Measurements from ENCODE around the gene TNRC6C.

The TNRC6C gene

DNA sequence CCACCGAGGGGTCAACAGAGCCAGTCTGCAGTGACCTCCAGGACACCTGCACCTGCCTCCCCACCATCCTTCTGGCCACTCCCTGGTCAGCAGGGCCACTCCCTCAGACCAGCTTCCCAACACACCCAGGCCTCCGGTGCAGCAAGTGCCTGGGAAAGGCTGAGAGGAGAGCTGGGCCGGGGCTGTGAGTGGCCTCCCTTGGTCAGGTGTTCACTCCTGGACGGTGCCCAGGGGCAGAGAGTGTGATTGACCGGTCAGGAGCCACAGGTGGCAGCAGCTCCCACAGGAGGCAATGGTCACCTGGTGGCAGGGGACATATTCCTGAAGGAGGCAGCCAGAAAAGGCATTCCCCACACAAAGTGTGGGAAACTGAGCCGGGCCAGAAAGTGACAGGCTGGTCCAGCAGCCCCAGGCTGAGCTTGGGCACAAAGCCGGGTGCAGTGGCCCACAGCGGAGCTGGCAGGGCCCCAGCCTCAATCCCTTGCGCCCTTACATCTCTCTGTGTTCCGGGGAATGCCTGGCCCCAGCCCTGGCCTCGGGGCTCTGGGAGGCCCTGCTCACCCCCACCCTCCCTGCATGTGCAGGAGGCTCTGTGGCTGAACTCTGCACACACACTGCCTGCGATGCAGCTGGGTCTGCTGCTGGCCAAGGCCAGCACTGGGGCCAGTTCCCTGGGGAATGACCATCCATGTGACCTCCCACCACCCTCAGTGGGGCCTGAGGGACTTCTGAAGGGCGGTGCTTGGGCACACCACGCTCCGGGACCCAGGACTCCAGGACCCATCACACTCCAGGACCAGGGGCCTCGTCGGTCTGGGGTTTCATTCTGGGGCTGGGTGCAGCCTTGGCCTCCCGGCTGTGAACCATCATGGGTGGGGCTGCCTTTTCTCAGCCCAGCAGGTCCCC lies 186.5 kb downstream of the TNRC6C start:
- Histone ChIP-seq H3K9me3 (ENCODE audit: control insufficient read depth, insufficient read depth, low read depth, low read length) (no peaks in the 10 kb centered on the region), H3K27ac (ENCODE audit: low read depth, low read length) (no peak overlapping the region), H3K36me3 (ENCODE audit: control insufficient read depth, insufficient read depth, low read length) (no peaks in the 10 kb centered on the region), H3K4me1 (ENCODE audit: control insufficient read depth, insufficient read depth, low read length) (peaks cover 6% of the 10 kb centered on the region), H3K27me3 (ENCODE audit: control insufficient read depth, insufficient read depth, low read length) (no peaks in the 10 kb centered on the region), H3K9ac (ENCODE audit: low read length) (no peak overlapping the region), H3K4me3 (ENCODE audit: low read depth, low read length) (no peak overlapping the region)

DNA sequence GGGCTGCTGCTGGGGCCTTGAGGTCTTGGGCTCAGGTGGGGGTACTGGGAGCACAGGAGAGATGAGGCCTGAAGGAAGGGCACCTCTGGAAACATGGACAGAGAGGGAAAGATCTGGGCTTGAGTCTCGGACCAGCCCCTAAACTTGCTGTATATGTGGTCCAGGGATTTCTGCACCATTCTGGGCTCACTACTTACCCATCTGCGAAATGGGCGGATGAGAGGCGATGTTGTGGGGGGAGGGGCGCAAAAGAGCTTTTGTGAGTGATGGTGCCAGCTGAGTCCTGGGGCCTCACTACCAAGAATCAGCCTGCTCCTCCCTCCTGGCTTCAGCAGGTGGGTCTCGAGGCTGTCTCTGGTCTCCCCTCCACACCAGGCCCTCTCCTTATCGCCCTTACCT lies 188.0 kb downstream of the TNRC6C start:
- H3K9ac ChIP-seq (ENCODE audit: low read length), result no peak overlapping the region
- H3K36me3 ChIP-seq (ENCODE audit: control insufficient read depth, insufficient read depth, low read length), result no peaks in the 10 kb centered on the region
- no peaks in the 10 kb centered on the region for H3K9me3 ChIP-seq (ENCODE audit: control insufficient read depth, insufficient read depth, low read depth, low read length)
- H3K27me3 ChIP-seq (ENCODE audit: control insufficient read depth, insufficient read depth, low read length), result no peaks in the 10 kb centered on the region
- H3K4me3 ChIP-seq (ENCODE audit: low read depth, low read length), result no peak overlapping the region
- no peak overlapping the region for H3K27ac ChIP-seq (ENCODE audit: low read depth, low read length)
- peaks cover 5% of the 10 kb centered on the region for H3K4me1 ChIP-seq (ENCODE audit: control insufficient read depth, insufficient read depth, low read length)

DNA sequence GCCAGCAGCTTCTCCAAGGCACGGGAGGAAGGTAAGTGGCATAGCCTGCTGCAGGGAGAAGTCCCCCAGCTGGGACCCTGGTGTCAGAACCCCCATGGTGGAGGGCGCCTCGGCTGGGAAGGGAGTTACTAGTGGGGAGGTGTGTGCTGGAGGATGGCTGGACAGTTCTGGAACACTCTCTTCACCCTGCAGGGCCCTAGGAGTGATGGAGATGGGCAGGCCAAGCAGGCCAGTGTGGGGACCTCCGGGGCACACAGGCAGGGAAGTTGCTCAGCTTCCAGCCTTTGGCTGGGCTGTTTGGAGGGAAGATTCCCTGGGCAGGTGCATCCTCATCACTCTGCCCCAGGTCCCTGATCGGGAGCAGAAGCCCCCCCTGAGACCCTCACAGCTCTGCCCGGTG lies 188.4 kb downstream of the TNRC6C start:
- no peak overlapping the region for H3K9ac ChIP-seq (ENCODE audit: low read length)
- no peak overlapping the region for H3K27ac ChIP-seq (ENCODE audit: low read depth, low read length)
- no peaks in the 10 kb centered on the region for H3K9me3 ChIP-seq (ENCODE audit: control insufficient read depth, insufficient read depth, low read depth, low read length)
- H3K4me3 ChIP-seq (ENCODE audit: low read depth, low read length), result no peak overlapping the region
- H3K27me3 ChIP-seq (ENCODE audit: control insufficient read depth, insufficient read depth, low read length), result no peaks in the 10 kb centered on the region
- H3K36me3 ChIP-seq (ENCODE audit: control insufficient read depth, insufficient read depth, low read length), result no peaks in the 10 kb centered on the region
- H3K4me1 ChIP-seq (ENCODE audit: control insufficient read depth, insufficient read depth, low read length), result peaks cover 6% of the 10 kb centered on the region

DNA sequence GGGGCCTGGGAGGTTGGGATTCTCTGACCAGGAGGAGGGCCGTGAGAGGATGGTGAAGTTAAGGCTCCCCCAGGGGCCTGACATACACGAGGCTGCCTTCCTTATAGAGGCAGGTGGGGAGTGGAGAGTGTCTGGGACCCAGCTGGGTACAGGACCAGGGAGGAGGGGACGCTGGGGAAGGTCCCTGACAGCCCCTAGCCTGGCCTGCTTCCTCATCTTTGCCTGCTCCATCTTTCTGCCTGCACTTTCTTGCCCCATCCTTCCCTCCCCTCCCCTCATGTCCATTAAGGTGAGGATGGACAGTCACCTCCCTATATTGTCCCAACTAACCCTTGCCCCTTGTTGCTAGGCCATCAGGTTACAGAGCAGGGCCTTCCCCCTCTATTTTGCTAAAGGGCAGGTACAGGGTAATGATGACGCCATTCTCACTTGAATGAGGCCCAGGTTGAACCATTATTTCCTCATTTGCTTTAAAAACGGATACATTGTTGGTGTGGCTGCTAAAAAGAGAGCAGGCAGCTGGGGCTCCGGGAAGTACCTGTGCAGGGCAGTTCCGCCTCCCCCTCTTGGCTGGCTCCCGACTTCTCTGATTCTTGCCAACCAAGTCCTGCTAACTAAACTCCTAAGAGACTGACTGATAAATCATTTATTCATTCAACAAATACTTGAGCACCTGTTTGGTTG lies 189.0 kb downstream of the TNRC6C start:
- Histone ChIP-seq H3K27ac (ENCODE audit: low read depth, low read length) (no peak overlapping the region), H3K9me3 (ENCODE audit: control insufficient read depth, insufficient read depth, low read depth, low read length) (no peaks in the 10 kb centered on the region), H3K36me3 (ENCODE audit: control insufficient read depth, insufficient read depth, low read length) (no peaks in the 10 kb centered on the region), H3K4me1 (ENCODE audit: control insufficient read depth, insufficient read depth, low read length) (peaks cover 6% of the 10 kb centered on the region), H3K9ac (ENCODE audit: low read length) (no peak overlapping the region), H3K27me3 (ENCODE audit: control insufficient read depth, insufficient read depth, low read length) (no peaks in the 10 kb centered on the region), H3K4me3 (ENCODE audit: low read depth, low read length) (no peak overlapping the region)

DNA sequence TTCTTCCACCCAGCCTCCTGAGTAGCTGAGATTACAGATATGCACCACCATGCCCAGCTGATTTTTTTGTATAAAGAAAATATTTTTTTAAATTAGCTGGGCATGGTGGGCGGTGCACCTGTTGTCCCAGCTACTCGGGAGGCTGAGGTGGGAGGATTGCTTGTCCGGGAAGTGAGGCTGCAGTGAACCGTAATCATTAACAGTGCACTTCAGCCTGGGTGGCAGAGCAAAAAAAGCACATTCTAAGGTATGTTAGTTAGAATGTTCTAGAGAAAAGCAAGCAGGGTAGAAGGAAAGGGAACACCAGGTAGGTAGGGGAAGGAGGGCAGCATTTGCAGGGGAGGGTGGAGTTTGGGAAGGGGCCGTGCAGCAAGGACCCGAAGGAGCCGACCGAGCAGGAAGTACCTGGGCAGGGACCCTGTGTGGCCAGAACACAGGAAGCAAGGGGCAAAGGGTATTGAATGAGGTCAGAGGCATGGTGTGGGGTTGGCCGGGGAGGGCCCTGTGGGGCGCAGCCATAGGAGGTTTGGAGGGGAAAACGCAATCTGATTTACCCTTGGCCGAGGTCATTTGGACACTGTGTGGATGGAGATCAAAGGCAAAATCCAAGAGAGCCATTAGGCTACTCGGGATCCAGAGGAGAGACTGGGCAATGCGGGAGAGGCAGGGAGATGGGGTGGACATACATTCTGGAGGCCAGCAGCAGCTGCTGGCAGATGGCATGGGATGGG lies 189.9 kb downstream of the TNRC6C start:
- Histone ChIP-seq H3K4me1 (ENCODE audit: control insufficient read depth, insufficient read depth, low read length) (peaks cover 6% of the 10 kb centered on the region), H3K9ac (ENCODE audit: low read length) (no peak overlapping the region)

DNA sequence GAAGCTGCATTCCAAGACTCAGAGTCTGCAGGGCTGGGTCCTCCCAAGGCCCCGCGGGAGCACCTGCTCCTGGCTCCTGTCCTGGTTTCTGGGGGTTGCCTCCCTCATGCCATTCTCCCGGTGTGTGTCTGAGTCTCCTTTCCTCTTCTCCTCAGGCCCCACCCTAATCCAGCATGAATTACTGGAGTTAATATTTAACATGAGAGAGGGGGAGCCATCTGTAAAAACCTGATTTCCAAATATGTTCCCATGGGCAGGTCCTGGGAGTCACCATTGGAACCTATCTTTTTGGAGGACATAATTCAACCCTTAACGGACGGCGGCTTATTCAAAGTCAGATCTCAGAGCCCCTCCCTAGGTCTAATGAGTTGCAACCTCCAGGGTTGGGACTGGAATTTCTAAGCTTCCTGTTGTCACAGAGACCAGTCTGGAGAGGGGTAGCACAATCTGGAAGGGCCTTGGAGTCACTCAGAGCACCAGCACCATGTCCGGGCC lies 193.1 kb downstream of the TNRC6C start:
- peaks cover 6% of the 10 kb centered on the region for H3K4me1 ChIP-seq (ENCODE audit: control insufficient read depth, insufficient read depth, low read length)
- H3K27ac ChIP-seq (ENCODE audit: low read depth, low read length), result no peak overlapping the region
- H3K9ac ChIP-seq (ENCODE audit: low read length), result no peak overlapping the region
- H3K4me3 ChIP-seq (ENCODE audit: low read depth, low read length), result no peak overlapping the region
- no peaks in the 10 kb centered on the region for H3K36me3 ChIP-seq (ENCODE audit: control insufficient read depth, insufficient read depth, low read length)
- no peaks in the 10 kb centered on the region for H3K27me3 ChIP-seq (ENCODE audit: control insufficient read depth, insufficient read depth, low read length)
- no peaks in the 10 kb centered on the region for H3K9me3 ChIP-seq (ENCODE audit: control insufficient read depth, insufficient read depth, low read depth, low read length)

More for the DNA sequence above, 189.9 kb downstream of the TNRC6C start:
- Histone ChIP-seq H3K9me3 (ENCODE audit: control insufficient read depth, insufficient read depth, low read depth, low read length) (no peaks in the 10 kb centered on the region), H3K27me3 (ENCODE audit: control insufficient read depth, insufficient read depth, low read length) (no peaks in the 10 kb centered on the region), H3K36me3 (ENCODE audit: control insufficient read depth, insufficient read depth, low read length) (no peaks in the 10 kb centered on the region), H3K4me3 (ENCODE audit: low read depth, low read length) (no peak overlapping the region), H3K27ac (ENCODE audit: low read depth, low read length) (no peak overlapping the region)

DNA sequence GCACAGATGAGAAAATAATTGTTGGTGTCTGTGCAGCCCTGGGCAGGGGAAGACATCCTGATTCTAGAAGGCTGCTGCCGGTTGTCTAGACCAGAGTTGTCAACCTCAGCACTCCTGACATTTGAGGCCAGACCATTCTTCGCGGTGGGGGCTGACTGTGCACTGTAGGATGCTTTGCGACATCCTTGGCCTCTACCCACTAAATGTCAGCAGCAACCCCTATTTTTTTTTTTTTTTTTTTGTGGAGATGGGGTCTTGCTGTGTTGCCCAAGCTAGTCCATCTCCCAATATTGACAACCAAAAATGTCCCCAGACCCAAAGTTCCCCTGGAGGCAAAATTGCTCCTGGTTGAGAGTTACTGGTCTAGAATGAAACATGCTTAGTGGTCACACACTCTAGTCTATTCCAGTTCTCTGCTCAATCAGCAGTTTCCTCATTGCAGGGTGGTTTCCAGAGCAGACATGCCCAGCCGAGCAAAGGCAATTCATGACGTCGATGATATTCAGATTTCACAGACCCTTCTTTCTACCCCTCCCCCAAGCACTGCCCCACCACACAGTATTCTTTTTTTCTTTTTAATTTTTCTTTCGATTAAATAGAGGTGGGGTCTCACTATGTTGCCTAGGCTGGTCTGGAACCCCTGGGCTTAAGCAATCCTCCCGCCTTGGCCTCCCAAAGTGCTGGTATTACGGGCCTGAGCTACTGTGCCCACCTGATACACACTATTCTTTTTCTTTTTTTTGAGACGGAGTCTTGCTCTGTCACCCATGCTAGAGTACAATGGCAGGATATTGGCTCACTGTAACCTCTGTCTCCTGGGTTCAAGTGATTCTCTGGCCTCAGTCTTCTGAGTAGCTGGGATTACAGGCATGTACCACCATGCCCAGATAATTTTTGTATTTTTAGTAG lies 196.7 kb downstream of the TNRC6C start:
- no peak overlapping the region for H3K9ac ChIP-seq (ENCODE audit: low read length)
- no peak overlapping the region for H3K4me3 ChIP-seq (ENCODE audit: low read depth, low read length)

More for the DNA sequence above, 196.7 kb downstream of the TNRC6C start:
- no peak overlapping the region for H3K27ac ChIP-seq (ENCODE audit: low read depth, low read length)
- peaks cover 6% of the 10 kb centered on the region; the same call in 1 of the 2 replicates for H3K4me1 ChIP-seq (ENCODE audit: control insufficient read depth, insufficient read depth, low read length)
- no peaks in the 10 kb centered on the region for H3K9me3 ChIP-seq (ENCODE audit: control insufficient read depth, insufficient read depth, low read depth, low read length)
- H3K36me3 ChIP-seq (ENCODE audit: control insufficient read depth, insufficient read depth, low read length), result no peaks in the 10 kb centered on the region
- H3K27me3 ChIP-seq (ENCODE audit: control insufficient read depth, insufficient read depth, low read length), result no peaks in the 10 kb centered on the region
